HG03575 (cell line): ENCODE measurements around the gene ZMAT3.
"Not testable (repeated sequence)": the region's sequence is repeated elsewhere in the genome, so short reads cannot be mapped to it uniquely, and the experiment has no call there.

ENCODE experiments used
- ATAC-seq: cut with Tn5 transposase; IDR thresholded peaks from one replicate; pipeline ENCODE4 v1.9.1; 2021; ENCODE audit not compliant: unreplicated experiment, insufficient number of reproducible peaks, low FRiP score; ENCODE audit errors: extremely low read depth

Gene ZMAT3

GRCh38 chr3:179071323-179072099, at the start of gene ZMAT3:
Gene ZMAT3 (minus strand): TSS chr3:179071809. CDS start chr3:179067752, 4,057 bp downstream.
- peak; percentile 29 for ATAC-seq

- ATAC-seq = no peak
These were observed 45.2 kb upstream of the ZMAT3 start for GRCh38 chr3:179116816-179117215.

- not testable (repeated sequence) for ATAC-seq
These were observed 43.8 kb upstream of the ZMAT3 start for GRCh38 chr3:179115444-179115843.

- no peak for ATAC-seq
These were observed 42.3 kb upstream of the ZMAT3 start for GRCh38 chr3:179113903-179114302.

GRCh38 chr3:179108086-179108485, 36.5 kb upstream of the ZMAT3 start:
- ATAC-seq = no peak

GRCh38 chr3:179107617-179108016, 36.0 kb upstream of the ZMAT3 start:
- no peak for ATAC-seq

GRCh38 chr3:179105881-179106280, 34.3 kb upstream of the ZMAT3 start:
- ATAC-seq = no peak

GRCh38 chr3:179100652-179101051, 29.0 kb upstream of the ZMAT3 start:
- no peak for ATAC-seq

GRCh38 chr3:179098388-179099077, 26.9 kb upstream of the ZMAT3 start:
- ATAC-seq = no peak

- no peak for ATAC-seq
These were observed 22.2 kb upstream of the ZMAT3 start for GRCh38 chr3:179093807-179094206.

GRCh38 chr3:179091113-179091512, 19.5 kb upstream of the ZMAT3 start:
- ATAC-seq = peak; percentile 82

- ATAC-seq = no peak
These were observed 16.7 kb upstream of the ZMAT3 start for GRCh38 chr3:179088306-179088705.

GRCh38 chr3:179083977-179084376, 12.4 kb upstream of the ZMAT3 start:
- no peak for ATAC-seq

GRCh38 chr3:179082416-179082815, 10.8 kb upstream of the ZMAT3 start:
- no peak for ATAC-seq

- no peak for ATAC-seq
These were observed 10.3 kb upstream of the ZMAT3 start for GRCh38 chr3:179081885-179082284.

- no peak for ATAC-seq
These were observed 7.9 kb upstream of the ZMAT3 start for GRCh38 chr3:179079537-179079936.

GRCh38 chr3:179076243-179077027, 4.8 kb upstream of the ZMAT3 start:
- ATAC-seq = peak; percentile 34

- ATAC-seq = no peak
These were observed 3.0 kb upstream of the ZMAT3 start for GRCh38 chr3:179074656-179075055.

- ATAC-seq = no peak
These were observed 2.2 kb upstream of the ZMAT3 start for GRCh38 chr3:179073816-179074215.

GRCh38 chr3:179072100-179072438, 460 bp upstream of the ZMAT3 start:
- ATAC-seq = no peak
